ENCODE results near the gene CLEC1B. TPM values are rescaled to one million over a fixed set of nuclear protein-coding genes. Genes with fewer than 3 reads are reported as not detected.

Gene CLEC1B
- total and polyA plus RNA-seq, 7 donors, result not detected

- H3K4me1 ChIP-seq, result no peaks in the 10 kb centered on the region
- DNase-seq, result no peak
- no peak within 1 kb of the TSS for H3K27ac ChIP-seq
- no peaks in the 10 kb centered on the region for H3K27me3 ChIP-seq
- no peaks in the 10 kb centered on the region for H3K9me3 ChIP-seq
- H3K4me3 ChIP-seq, result no peak within 1 kb of the TSS
- intact Hi-C loops (cut with DNase I), result no loop called here
- H3K36me3 ChIP-seq, result no peaks in the 10 kb centered on the region
- 48 to 61% methylated on average over 1 of the region's 1 CpG for WGBS, 2 donors
- TF ChIP-seq POLR2A (IDR thresholded peaks at IDR 0.05) (no peak), EP300 (IDR thresholded peaks at IDR 0.05) (no peak), POLR2AphosphoS5 (IDR thresholded peaks at IDR 0.05) (no peak), CTCF (IDR thresholded peaks at IDR 0.05) (no peak)
These were observed 27.7 kb downstream of the CLEC1B start, which contains the start of gene CLEC12A for GRCh38 chr12:9971181-9971580. CLEC12A (plus strand) TSS chr12:9971409; CDS start chr12:9971597, 188 bp downstream.

- H3K4me1 ChIP-seq, result no peaks in the 10 kb centered on the region
- no peaks in the 10 kb centered on the region for H3K9me3 ChIP-seq
- no peak overlapping the region for H3K4me3 ChIP-seq
- WGBS, 2 donors, result 79 to 83% methylated on average over 2 of the region's 2 CpGs
- no peak for TF ChIP-seq CTCF (IDR thresholded peaks at IDR 0.05)
- no peak for TF ChIP-seq EP300 (IDR thresholded peaks at IDR 0.05)
- TF ChIP-seq POLR2AphosphoS5 (IDR thresholded peaks at IDR 0.05), result no peak
- TF ChIP-seq POLR2A (IDR thresholded peaks at IDR 0.05), result no peak
- intact Hi-C loops (cut with DNase I), result no loop called here
- DNase-seq, result no peak
- no peak overlapping the region for H3K27ac ChIP-seq
- no peaks in the 10 kb centered on the region for H3K27me3 ChIP-seq
- no peaks in the 10 kb centered on the region for H3K36me3 ChIP-seq
These were observed 29.2 kb downstream of the CLEC1B start for GRCh38 chr12:9969673-9970072.

- intact Hi-C loops (cut with DNase I), result no loop called here
- Histone ChIP-seq H3K27me3 (no peaks in the 10 kb centered on the region), H3K9me3 (no peaks in the 10 kb centered on the region), H3K4me1 (no peaks in the 10 kb centered on the region), H3K4me3 (no peak overlapping the region), H3K27ac (no peak overlapping the region), H3K36me3 (no peaks in the 10 kb centered on the region)
- no peak for DNase-seq
- WGBS, 2 donors, result 81 to 87% methylated on average over 3 of the region's 3 CpGs
- TF ChIP-seq POLR2AphosphoS5 (IDR thresholded peaks at IDR 0.05), result no peak
These were observed 37.0 kb downstream of the CLEC1B start for GRCh38 chr12:9961901-9962300.

GRCh38 chr12:9961106-9961505, 37.8 kb downstream of the CLEC1B start:
- H3K27ac ChIP-seq, result no peak overlapping the region
- H3K4me3 ChIP-seq, result no peak overlapping the region
- no peak for DNase-seq
- intact Hi-C loops (cut with DNase I), result no loop called here
- no peaks in the 10 kb centered on the region for H3K36me3 ChIP-seq
- no peak for TF ChIP-seq CTCF (IDR thresholded peaks at IDR 0.05)
- TF ChIP-seq POLR2AphosphoS5 (IDR thresholded peaks at IDR 0.05), result no peak
- no peak for TF ChIP-seq POLR2A (IDR thresholded peaks at IDR 0.05)
- no peak for TF ChIP-seq EP300 (IDR thresholded peaks at IDR 0.05)
- H3K27me3 ChIP-seq, result no peaks in the 10 kb centered on the region
- no peaks in the 10 kb centered on the region for H3K9me3 ChIP-seq
- 71 to 98% methylated on average over 3 of the region's 3 CpGs for WGBS, 2 donors
- H3K4me1 ChIP-seq, result no peaks in the 10 kb centered on the region

- Histone ChIP-seq H3K4me3 (no peak overlapping the region), H3K36me3 (no peaks in the 10 kb centered on the region), H3K27me3 (no peaks in the 10 kb centered on the region), H3K9me3 (no peaks in the 10 kb centered on the region), H3K27ac (no peak overlapping the region), H3K4me1 (no peaks in the 10 kb centered on the region)
- no peak for DNase-seq
- TF ChIP-seq POLR2A (IDR thresholded peaks at IDR 0.05), result no peak
- no peak for TF ChIP-seq CTCF (IDR thresholded peaks at IDR 0.05)
- no peak for TF ChIP-seq POLR2AphosphoS5 (IDR thresholded peaks at IDR 0.05)
- no peak for TF ChIP-seq EP300 (IDR thresholded peaks at IDR 0.05)
- intact Hi-C loops (cut with DNase I), result no loop called here
- WGBS, 2 donors, result 57% methylated on average over 5 of the region's 5 CpGs
These were observed 38.3 kb downstream of the CLEC1B start for GRCh38 chr12:9960590-9960989.
